ENCODE data around the gene LRP4.

LRP4 gene

DNA sequence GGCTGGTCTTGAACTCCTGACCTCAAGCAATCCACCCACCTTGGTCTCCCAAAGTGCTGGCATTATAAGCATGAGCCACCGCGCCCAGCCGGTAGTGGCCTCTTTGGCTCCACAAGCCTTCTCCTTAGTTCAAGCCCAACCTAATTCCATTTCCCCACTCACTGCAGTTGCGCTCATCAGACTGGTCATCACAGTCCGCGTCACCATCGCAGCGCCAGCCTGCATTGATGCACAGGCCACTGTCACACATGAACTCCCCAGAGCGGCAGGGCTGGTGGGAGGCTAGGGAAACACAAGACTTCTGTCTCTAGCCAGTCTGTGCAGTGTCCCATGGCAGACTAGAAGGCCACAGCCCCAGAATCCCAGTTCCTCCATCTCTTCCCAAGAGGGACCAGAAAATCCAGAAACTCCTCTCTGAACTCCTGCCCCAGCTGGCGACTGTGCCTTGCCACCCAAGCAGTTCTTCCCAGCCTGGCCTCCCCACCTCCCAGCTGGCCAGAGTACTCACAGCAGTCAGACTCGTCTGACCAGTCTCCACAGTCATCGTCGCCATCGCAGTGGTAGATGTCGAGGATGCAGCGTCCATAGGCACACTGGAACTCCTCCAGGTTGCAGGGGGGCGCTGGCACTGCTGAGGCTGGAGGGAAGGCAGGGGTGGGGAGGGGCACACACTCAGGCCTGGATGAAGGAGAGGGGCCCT lies 19.8 kb downstream of the LRP4 start:
- in situ Hi-C loops (cut with MboI; ENCODE audit: low sequenced_read_pairs), result loop anchor here (25.0 kb wide), 1 partner anchor 539 kb away; the partner anchor contains the start of genes PSMC3 and RAPSN

DNA sequence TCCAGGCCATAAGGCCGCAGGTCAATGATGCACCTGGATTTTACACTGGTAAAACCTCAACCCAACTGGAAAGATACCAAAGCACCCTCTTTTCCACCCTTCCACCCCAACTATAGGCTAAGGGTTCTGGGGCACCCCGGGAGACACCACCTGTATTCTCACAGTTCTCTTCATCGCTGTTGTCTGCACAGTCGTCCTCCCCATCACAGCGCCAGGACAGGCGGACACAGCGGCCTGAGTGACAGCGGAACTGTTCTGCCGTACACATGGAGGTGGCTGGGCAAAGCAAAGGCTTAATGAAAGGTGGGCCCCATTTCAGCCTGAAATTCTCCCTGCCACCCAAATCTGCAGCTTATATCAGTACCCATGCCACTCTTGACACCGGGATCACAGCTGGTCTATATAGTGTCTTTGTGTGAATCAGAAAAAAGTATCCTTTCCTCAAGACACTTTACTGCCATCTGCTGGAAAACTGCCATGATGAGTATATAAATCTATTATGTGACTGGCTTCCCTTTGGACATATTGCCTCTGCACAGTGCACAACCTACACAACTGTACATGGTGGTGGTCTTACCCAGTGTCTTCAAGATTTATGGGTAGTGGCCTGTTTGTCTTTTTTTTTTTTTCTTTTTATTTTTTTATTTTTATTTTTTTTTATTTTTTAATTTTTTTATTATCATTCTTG lies 21.5 kb downstream of the LRP4 start:
- in situ Hi-C loops (cut with MboI; ENCODE audit: low sequenced_read_pairs), result loop anchor here (25.0 kb wide), 1 partner anchor 540 kb away; the partner anchor contains the start of genes PSMC3 and RAPSN

DNA sequence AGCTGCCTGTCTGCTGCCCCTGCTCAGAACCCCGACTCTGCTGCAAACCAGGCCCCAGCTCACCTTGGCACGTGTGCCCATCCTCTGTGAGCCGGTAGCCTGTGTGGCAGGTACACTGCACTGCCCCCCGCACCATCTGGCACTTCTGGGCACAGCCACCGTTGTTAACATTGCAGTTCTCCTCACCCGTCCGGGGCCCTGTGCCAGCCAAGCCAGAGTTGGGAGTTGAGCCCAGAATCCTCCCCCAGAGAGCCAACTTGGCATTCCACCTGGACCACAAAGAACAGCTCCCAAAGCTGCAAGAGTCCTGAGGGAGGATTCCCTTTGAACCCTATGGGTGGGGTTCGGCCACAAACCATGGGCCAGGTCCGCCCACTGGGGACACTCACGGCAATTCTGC lies 22.5 kb downstream of the LRP4 start:
- in situ Hi-C loops (cut with MboI; ENCODE audit: low sequenced_read_pairs), result loop anchor here (25.0 kb wide), 1 partner anchor 541 kb away; the partner anchor contains the start of genes PSMC3 and RAPSN

DNA sequence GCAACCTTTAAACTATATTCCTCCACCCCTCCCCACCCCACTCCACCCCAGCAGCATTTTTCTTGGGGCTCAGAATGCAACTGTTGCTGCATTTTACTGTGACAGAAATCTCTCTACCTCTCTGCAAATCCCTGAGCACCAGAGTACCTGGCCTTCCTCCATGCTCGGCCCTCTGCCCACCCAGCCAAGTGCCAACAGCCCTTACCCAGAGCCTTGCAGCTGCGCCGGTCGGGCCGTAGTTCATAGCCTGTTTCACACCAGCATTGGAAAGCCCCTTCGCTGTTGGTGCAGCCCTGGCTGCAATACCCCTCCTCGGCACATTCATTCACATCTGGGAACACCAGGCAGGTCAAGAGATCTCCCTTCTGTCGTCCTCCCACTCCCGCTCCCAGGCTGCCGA lies 23.4 kb downstream of the LRP4 start:
- in situ Hi-C loops (cut with MboI; ENCODE audit: low sequenced_read_pairs), result loop anchor here (25.0 kb wide), 1 partner anchor 542 kb away; the partner anchor contains the start of genes PSMC3 and RAPSN

DNA sequence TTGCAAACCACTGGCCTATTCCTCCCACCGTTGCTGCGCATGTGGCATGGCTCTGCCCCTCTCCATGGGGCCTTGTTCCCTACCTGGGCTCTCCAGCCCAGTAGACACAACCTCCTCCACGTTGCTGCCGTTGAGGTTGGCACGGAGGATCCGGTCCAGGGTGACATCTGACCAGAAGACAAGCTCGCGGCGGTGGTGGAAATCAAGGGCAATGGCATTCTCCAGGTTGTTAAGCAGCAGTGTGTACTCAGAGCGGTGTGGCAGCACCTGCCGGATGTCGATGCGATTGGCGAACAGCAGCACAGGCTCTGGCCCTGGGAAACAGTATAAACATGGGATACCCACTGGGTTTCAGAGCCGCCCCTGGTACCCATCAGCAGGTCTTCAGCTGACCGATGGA lies 23.8 kb downstream of the LRP4 start:
- in situ Hi-C loops (cut with MboI; ENCODE audit: low sequenced_read_pairs), result loop anchor here (25.0 kb wide), 1 partner anchor 543 kb away; the partner anchor contains the start of genes PSMC3 and RAPSN

DNA sequence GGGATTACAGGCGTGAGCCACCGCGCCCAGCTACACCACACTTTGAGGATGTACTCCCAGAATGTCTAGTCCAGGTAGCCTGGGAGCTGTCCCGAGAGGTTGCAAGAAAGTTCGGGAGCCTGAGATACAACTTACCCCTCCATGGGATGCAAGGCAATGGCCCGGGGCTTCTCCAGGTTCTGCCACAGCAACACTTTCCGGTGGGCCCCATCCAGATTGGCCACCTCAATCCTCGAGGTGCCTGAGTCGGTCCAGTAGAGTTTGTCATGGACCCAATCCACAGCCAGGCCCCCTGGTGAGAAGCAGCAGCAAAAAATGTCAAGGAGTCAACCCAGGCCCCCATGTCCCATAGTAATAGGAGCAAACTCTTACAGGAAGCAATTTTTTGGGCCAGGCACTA lies 25.5 kb downstream of the LRP4 start:
- in situ Hi-C loops (cut with MboI; ENCODE audit: low sequenced_read_pairs), result loop anchor here (25.0 kb wide), 1 partner anchor 544 kb away; the partner anchor contains the start of genes PSMC3 and RAPSN

DNA sequence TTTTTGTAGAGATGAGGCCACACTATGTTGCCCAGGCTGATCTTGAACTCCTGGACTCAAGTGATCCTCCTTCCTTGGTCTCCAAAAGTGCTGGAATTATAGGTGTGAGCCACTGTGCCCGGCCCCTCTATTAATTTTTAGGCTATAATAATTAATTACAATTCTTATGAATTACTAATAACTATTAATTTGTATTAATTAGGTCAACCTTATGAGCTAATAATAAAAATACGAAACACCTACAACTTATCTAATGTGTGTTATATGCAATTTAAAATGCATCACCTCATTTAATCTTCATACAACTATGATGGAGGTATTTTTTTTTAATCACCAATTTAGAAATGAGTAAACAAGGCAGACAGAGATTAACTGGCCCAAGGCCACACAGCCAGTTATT lies 26.2 kb downstream of the LRP4 start:
- in situ Hi-C loops (cut with MboI; ENCODE audit: low sequenced_read_pairs), result loop anchor here (25.0 kb wide), 1 partner anchor 545 kb away; the partner anchor contains the start of genes PSMC3 and RAPSN

DNA sequence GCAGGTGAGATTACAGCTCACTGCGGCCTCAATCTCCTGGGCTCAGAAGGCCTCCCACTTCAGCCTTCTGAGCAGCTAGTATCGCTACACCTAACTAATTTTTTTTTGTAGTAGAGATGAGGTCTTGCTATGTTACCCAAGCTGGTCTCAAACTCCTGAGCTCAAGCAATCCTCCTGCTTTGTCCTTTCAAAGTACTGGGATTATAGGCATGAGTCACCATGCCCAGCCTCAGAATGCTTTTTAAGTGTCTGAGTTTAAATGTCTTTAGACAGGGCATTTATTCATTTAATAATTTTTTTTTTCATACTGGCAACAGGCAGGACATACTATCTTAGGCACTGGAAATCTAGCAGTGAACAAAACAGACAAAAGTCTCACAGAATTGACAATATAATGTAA lies 27.7 kb downstream of the LRP4 start:
- in situ Hi-C loops (cut with MboI; ENCODE audit: low sequenced_read_pairs), result loop anchor here (25.0 kb wide), 1 partner anchor 547 kb away; the partner anchor contains the start of genes PSMC3 and RAPSN

DNA sequence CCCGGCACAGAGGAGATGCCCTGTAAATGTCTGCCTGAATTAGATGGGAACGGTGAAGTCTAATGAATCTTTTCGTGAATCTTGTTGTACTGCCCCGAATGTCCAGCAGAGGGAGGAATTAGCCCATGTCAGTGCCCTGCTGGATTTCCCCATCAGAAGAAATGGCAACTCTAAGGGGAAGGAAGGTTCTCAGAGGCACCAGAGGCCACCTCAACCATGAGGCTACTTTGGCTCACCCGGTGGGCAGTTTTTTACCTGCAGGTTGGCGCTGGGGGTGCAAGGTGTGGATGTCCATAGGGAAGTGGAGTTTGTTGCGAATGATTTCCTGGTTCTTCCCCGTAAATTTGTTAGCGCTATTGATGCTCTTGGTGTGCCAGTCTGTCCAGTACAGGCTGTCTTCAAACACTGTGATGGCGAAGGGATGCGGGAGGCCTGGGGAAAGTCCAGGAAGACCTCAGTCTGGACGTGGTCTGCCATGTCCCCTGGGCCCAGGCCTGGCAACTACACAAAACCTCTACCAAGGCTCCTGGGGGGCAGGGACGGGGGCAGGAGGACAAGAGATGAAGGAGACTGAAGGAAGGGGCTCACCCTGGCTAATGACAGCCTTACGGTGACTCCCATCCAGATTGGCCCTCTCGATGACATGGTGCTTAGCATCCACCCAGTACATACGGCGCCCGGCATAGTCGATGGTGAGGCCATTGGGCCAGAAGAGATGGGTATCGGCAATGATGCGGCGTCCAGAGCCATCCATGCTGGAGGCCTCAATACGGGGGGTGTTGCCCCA lies 28.5 kb downstream of the LRP4 start:
- in situ Hi-C loops (cut with MboI; ENCODE audit: low sequenced_read_pairs), result loop anchor here (10.0 to 25.0 kb wide), 2 partner anchors 265 to 547 kb away; partner anchors contain the start of genes PSMC3 and RAPSN

DNA sequence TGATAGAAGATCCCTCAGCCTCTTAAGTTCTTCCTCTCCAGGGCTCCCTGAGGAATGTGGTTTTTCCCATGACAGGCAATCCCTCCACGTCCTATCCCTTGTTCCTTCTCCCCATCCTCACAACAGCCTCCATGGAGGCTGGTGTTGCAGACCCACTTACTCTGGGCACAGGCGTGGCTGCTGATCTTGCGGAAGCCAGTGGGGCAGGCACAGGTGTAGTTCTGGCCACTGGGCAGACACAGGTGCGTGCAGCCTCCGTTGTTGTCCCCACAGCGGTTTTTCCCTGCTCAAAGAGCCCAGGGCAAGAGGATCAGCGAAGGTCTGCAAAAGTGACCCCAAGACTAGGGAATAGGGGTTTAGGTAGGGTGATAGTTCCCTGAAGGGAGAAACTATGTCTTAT lies 29.1 kb downstream of the LRP4 start:
- in situ Hi-C loops (cut with MboI; ENCODE audit: low sequenced_read_pairs), result loop anchor here (10.0 to 25.0 kb wide), 2 partner anchors 266 to 548 kb away; partner anchors contain the start of genes PSMC3 and RAPSN

DNA sequence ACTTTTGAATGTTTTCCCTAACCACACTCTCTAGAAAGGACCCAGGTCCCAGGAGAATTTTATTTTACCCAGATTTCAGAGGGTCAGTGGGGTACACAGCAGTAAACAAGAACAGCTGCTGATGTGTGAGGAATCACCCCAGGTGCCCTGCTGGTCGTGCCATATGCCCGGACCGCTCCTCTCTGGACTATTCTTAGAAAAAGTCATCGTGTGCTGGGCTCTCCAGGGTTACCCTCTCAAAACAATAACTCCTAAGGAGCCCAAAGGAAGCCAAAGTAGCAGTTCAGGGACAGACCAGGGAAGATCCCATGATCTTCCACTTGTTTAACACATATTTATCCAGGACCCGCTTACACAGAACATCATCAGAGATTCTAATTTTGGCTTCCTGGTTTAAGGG lies 29.7 kb downstream of the LRP4 start:
- in situ Hi-C loops (cut with MboI; ENCODE audit: low sequenced_read_pairs), result loop anchor here (10.0 to 25.0 kb wide), 2 partner anchors 266 to 549 kb away; partner anchors contain the start of genes PSMC3 and RAPSN

DNA sequence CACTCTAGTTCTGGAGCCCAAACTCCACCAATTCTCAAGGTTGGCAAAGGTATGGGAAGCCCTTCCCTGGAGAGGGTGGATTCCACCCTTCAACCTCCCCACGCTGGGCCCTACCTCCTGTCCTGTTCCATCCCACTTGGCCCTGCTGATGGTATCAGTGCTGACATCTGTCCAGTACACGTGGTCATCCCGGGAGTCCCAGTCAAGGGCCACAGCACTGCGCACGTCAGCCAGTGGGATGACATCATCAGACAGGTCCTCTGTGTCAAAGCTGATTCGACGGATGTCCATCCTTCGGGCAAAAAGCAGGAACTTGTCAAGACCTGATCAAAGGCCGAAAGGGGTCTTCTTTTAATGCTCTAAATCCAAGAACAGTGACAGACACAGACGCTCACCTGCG lies 32.1 kb downstream of the LRP4 start:
- in situ Hi-C loops (cut with MboI; ENCODE audit: low sequenced_read_pairs), result loop anchor here (10.0 to 25.0 kb wide), 2 partner anchors 269 to 551 kb away; partner anchors contain the start of genes PSMC3 and RAPSN

DNA sequence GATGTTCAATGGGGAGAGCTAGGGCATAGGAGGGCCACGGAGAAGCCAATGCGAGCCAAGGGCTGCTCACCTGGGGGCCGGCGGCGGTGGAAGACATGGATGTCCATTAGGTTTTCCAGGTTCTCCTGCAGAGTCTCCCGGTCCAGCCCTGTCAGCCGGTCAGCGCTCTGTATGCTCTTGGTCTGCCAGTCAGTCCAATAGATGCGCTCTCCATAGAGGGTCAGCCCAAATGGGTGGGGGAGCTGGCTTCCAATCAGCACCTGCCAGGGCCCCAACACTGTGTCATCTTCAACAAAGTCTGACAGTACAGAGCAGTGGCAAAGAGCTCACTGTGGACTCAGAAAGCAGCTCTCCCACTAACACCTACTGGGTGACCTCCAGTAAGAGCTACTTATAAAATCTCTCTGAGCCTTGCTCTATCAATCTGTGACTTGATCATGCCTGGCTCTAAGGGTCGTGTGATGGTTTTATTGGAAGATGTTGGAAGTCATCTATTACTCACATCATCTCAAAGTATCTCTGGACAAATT lies 39.2 kb downstream of the LRP4 start:
- in situ Hi-C loops (cut with MboI; ENCODE audit: low sequenced_read_pairs), result loop anchor here (25.0 kb wide), 1 partner anchor 558 kb away; the partner anchor contains the start of genes PSMC3 and RAPSN

DNA sequence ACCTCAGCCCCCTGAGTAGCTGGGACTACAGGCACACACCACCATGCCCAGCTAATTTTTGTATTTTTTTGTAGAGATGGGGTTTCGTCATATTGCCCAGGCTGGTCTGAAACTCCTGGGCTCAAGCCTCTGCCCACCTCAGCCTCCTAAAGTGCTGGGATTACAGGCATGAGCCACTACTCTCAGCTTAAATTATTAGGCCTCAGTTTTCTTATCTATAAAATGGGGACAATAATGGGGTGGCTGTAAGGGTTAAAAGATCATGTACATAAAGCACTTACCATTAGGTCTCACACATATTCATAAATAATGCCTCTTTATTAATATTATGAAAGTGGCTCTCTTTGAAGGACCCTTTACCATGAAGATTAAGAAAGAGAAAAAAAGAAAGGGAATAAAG lies 40.8 kb downstream of the LRP4 start:
- in situ Hi-C loops (cut with MboI; ENCODE audit: low sequenced_read_pairs), result loop anchor here (25.0 kb wide), 1 partner anchor 560 kb away; the partner anchor contains the start of genes PSMC3 and RAPSN

DNA sequence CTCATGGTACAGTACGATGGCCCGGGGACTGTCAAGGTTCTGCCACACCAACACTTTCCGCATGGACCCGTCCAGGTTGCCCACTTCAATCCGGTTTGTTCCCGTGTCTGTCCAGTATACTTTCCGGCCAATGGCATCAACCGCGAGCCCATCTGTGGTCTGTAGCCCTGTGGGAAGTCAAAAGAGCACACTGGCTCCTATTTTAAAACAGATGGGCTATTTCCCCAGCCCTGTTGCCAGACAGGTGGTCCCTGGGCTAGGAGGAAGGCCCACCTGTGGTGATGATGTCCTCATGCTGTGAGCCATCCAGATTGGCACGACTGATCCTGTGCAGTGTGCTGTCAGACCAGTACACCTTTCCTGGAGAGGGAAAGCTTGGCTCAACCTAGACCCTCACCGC lies 41.9 kb downstream of the LRP4 start:
- in situ Hi-C loops (cut with MboI; ENCODE audit: low sequenced_read_pairs), result loop anchor here (25.0 kb wide), 1 partner anchor 561 kb away; the partner anchor contains the start of genes PSMC3 and RAPSN

DNA sequence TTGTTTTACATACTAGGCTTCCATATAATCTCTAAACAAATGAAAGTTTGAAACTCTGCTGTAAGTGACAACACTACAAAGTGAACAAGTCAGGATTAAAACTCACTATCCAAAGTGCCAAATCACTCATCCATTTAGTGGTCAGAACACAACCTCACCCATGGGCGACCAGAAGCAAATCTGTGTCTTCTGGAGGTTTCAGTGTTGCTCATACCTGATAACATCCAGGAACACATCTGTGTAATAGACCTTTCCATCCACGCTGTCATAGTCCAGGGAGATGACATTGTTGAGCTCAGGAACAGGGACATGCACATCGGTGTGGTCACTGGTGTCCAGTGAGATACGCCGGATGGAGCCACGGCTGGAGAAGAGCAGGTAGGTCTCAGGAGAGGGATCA lies 43.8 kb downstream of the LRP4 start:
- in situ Hi-C loops (cut with MboI; ENCODE audit: low sequenced_read_pairs), result no loop called here

DNA sequence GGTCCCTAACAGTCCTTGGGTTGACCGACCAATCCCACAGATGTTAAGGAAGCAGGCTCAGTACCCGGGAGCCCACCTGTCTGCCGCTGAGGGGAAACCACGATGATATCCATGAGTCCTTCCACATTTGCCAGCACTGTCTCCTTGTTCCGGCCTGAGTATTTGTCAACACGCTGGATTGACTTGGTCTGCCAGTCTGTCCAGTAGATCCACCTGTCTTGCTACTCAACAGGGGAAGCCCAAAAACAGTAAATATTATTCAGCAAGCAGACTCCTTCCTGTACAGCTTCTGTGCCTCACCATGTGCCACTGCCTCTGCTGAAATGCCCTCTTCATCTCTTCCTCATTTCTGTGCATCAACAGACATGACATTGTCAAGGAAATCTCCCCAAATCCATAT lies 49.4 kb downstream of the LRP4 start:
- in situ Hi-C loops (cut with MboI; ENCODE audit: low sequenced_read_pairs), result no loop called here

DNA sequence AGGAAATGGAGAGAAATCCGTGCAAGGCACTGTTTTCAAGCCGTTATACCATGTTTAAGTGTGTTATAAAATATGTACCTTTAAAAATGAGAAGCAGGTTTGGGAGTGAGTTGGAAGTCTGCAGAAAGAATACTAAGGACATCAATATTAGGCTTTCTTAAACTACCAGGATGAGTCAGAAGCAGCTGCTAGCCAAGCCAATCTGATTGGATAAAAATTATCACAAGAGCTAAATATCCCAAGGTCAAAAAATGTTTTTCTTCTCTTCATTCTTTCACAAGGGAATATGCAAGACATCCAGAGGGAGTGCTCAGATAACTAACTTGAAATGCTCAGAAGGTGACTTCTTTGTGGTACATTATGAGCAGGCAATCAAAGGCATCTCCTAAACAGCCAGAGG lies 53.0 kb downstream of the LRP4 start:
- in situ Hi-C loops (cut with MboI; ENCODE audit: low sequenced_read_pairs), result no loop called here

DNA sequence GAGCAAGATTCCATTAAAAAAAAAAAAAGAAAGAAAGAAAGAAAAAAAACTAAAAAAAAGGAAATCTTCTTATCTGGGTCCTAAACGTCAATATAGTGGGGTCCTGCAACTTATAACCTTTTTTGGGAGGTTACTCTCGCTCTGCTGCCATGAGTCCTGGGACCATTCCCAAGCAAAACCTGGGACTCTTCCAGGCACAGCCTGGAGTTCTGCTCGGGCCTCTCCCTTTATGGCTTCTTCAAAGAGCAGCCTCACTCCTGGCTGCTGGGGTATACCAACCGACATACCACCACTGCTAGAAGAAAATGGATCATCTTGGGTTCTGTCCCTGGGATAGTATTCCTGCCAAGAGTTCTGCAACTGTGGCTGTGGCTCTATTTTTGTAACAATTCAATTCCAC lies 58.1 kb downstream of the LRP4 start:
- in situ Hi-C loops (cut with MboI; ENCODE audit: low sequenced_read_pairs), result no loop called here

DNA sequence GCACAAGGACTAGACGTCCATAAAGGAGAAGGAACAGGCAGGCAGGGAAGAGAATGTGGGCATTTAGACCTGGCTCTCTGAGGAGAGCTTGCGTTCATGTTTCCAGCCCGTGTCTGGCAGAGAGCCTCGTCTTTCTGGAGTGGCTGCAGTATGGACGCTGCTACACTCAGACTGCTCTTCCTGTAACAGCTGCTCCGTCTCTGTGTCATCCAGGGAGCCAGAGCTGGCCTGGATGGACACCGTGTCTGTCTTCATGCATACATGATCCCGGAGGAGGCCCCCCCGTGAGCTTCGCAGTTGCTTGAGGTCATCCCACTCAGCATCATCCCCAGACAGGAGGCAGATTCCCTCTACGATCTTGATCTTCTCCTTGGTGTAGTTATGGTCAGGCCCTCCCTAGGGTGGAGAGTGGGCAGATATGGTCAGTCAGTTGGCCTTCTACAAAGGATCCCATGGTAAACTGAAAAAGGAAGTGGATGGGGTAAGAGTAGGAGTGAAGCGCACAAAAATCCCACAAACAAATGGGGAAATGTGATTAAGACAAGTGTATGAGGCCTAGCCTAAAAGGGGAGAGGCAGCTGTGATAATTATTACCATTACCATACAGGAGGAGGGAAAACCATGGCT lies 59.3 kb downstream of the LRP4 start:
- in situ Hi-C loops (cut with MboI; ENCODE audit: low sequenced_read_pairs), result no loop called here
